NOMO-1 treated with DMSO at 0.1 percent for 48 hours (cell line): ENCODE results near the gene ALPP.
"Not testable (repeated sequence)": the region's sequence is repeated elsewhere in the genome, so short reads cannot be mapped to it uniquely, and the experiment has no call there.

Source experiments
- DNase-seq: peaks from one replicate; lab custom pipeline; 2025; ENCODE audit not compliant: unreplicated experiment; lab: John Stamatoyannopoulos, UW

The ALPP gene

DNA sequence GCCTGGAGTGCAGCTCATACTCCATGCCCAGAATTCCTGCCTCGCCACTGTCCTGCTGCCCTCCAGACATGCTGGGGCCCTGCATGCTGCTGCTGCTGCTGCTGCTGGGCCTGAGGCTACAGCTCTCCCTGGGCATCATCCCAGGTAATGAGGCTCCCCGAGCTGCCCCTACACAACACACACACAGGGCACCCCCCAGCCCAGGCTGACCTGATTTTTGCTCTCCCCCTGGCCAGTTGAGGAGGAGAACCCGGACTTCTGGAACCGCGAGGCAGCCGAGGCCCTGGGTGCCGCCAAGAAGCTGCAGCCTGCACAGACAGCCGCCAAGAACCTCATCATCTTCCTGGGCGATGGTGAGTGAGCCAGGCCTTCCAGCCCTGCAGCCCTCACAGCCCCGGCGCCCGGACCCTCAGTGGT is at the start of gene ALPP:
ALPP (plus strand) TSS at position 17 of the 417 bp plus-strand sequence; CDS start at position 69, 52 bp downstream.
- DNase-seq, result not testable (repeated sequence)

GRCh38 chr2:232329716-232330067 is 48.9 kb upstream of the ALPP start:
- DNase-seq, result no peak

GRCh38 chr2:232330068-232330999 is 48.2 kb upstream of the ALPP start:
- DNase-seq, result no peak

- DNase-seq, result not testable (repeated sequence)
These were observed 47.5 kb upstream of the ALPP start for GRCh38 chr2:232331061-232331460.

DNA sequence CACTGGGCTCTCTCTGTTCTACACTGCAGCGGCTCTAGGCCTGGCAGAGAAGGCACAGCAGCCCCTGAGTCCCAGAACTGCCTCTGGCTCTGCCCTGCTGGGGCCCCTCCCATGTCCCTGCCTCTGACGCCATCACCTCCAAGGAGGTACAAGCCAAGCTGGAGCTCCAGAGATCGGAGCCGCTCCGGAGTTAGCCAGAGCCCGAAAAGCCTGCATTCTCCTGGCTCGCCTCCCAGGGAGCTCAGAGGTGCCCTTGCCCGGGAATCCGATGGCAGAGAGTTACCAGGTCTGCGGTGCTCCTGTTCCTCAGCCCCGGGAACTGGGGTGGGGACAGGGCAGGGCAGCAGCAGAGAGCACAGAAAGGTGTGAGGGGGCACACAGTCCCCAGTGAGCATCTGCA is 46.9 kb upstream of the ALPP start:
- not testable (repeated sequence) for DNase-seq

- DNase-seq, result not testable (repeated sequence)
These were observed 46.2 kb upstream of the ALPP start for GRCh38 chr2:232332244-232332939.

DNA sequence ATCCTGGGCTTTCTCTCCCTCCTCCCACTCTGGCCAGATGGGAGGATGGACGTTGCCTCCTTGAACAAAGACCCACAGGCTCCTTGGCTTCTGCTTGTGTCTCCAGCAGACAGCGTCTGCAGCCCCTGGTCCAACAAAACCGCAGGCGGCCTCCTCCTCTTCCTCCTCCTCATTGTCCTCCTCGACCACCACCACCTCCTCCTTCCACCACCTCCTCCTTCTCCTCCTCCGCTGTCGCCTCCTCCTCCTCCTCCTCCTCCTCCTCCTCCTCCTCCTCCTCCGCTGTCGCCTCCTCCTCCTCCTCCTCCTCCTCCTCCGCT is 45.7 kb upstream of the ALPP start:
- DNase-seq, result no peak

DNA sequence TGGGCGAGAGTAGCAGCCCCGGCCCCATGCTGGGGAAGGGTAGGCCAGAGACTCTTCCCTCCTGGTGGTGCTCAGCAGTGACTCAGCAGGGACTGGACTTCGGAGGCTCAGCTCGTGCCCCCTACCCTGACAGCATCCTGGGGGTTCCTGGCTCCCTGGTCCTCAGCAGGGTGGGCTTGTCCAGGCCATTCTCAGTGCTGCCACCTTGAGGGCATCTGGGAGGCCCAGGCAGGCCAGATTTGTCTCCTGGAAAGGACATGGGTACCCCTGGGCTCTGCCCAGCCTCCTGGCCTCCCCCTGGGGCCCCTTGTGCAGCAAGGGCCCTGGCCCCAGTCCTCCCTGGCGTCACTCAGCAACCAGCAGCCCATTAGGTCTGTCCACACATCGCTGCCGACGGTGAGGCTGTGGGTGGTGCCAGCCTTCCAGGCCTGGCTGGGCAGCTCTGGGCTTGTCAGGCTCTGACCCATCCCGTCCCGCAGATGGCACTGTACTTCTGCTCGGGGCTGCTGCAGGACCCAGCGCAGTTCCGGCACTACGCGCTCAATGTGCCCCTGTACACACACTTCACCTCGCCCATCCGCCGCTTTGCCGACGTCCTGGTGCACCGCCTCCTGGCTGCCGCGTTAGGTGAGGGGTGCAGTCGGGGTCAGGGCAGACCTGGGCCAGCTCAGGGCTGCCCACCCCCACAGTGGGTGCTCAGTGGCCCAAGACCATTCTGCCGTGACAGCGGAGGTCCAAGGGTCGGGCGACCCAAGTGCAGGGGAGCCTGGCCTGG is 45.0 kb upstream of the ALPP start:
- DNase-seq, result no peak

DNA sequence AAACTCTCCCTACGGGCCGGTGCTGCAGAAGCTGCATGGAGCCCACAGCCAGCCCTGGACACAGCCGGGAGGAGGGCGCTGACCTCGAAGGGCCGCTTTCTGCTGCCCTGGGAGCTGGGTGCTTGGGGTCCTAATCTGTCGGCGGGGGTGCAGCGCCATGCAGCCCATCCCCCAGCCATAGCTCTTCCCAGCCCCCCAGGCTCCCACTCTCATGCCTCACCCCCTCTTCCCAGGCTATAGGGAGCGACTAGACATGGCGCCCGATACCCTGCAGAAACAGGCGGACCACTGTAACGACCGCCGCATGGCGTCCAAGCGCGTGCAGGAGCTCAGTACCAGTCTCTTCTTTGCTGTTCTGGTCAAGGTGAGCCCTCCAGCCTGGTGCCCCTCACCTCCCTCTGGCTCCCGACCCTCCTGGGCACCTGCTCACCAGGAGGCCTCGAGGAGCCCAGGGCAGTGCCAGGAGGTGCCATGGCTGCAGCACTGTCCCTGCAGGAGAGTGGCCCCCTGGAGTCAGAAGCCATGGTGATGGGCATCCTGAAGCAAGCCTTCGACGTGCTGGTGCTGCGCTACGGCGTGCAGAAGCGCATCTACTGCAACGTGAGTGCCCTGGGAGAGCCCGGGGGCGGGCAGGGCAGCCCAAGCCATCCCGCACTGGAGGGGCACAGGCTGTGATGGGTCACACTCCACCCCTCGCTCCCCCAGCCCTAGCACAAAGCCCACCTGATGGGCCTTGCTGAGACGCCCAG is 44.2 kb upstream of the ALPP start:
- not testable (repeated sequence) for DNase-seq

GRCh38 chr2:232334885-232335205 is 43.7 kb upstream of the ALPP start:
- DNase-seq, result not testable (repeated sequence)

DNA sequence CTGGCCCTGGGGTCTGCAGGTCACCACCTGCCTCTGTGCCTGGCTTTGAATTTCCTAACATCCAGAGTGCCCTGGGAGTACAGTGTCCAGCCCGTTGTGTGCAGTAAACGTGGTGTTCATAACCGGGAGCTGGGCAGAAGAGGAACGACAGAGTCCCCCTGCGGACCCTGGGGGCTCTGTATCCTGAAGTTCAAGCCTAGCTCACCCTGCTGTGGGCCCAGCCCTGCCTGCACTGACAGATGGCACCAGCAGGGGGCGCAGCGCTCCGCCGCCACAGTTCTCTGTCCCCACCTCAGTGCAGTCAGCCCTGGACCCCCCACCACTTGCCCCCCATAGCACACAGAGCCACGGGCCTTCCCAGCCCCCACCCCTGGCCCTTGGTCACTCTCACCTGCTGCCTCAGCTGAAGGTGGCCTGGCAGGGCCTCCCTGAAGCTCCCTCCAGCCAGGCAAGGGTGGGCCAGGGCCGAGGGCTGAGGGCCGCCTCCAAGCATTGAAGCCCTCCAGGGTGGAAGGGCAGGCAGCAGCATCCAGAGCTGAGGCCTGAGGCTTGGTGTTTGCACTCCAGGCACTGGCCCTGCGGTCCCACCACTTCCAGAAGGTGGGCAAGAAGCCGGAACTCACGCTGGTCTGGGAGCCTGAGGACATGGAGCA is 43.2 kb upstream of the ALPP start:
- DNase-seq, result not testable (repeated sequence)

GRCh38 chr2:232335859-232336215 is 42.7 kb upstream of the ALPP start:
- DNase-seq, result no peak

DNA sequence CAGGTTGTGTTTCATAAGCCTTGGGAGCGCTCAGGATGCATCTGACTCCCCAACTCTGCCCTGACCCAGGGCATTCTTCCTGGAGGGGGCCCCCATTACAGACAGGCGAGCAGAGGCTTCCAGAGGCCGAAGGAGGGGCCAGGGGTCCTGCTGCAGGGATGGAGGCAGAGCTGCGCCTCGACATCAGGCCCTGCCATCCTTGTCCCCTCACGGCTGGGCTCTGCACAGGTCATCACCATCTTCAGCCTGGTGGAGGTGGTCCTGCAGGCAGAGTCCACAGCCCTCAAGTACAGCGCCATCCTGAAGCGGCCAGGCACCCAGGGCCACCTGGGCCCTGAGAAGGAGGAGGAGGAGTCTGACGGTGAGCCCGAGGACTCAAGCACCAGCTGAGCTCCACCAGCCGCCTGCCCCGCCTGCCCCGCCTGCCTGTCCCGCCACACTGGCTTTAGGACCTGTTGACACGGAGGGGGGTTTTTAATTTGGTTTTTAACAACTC is 42.3 kb upstream of the ALPP start:
- DNase-seq, result no peak

- no peak for DNase-seq
These were observed 41.4 kb upstream of the ALPP start for GRCh38 chr2:232336981-232337720.

DNA sequence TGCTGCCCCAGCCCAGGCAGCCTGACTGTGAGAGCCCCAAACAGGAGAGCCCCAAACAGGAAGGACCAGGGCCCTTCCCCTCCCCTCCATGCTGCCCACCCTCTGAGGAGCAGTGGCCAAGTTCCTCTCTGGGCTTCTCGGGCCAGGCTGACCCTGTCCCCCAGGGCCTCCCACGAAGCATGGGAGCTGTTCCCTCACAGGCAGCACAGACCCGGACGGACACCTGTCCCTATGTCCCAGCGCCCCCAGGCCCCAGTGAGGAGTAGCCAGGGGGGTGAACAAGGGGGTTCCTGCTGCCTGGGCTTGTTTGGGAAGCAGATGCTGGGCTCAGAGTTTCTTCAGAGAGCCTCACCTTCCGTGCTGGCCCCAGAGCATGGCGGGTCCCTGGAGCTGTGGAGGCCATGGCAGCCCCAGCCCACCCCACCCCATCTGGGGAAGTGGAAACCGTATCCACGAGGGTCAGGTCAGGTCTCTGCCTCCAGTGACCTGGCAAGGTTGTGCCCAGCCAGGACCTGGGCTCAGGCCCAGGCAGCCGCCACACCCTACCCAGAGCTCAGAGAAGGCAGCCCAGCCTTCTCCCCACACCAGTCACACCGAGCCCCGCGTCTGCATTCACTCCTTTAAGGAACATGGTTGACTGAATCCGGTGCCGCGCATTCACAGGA is 40.3 kb upstream of the ALPP start:
- not testable (repeated sequence) for DNase-seq

DNA sequence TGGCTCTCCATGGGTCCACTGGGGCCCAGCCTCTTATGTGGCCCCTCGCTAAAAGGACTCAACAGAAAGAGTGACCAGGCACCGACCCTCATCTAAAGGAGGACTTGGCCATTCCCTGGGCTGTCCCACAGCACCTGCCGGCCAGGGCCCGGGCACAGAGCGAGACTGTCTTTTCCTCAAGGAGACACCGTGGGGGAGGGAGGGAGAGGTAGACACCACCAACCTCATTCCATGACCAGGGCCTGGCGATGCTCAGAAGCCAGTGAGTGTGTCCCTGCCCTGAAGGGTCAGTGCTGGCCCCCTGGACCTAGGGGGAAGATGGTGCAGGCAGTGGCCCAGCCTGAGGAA is 39.8 kb upstream of the ALPP start:
- no peak for DNase-seq

GRCh38 chr2:232339121-232340081 is 39.1 kb upstream of the ALPP start:
- no peak for DNase-seq
